ENCODE data around the gene DNASE1L1.

Gene DNASE1L1

DNA sequence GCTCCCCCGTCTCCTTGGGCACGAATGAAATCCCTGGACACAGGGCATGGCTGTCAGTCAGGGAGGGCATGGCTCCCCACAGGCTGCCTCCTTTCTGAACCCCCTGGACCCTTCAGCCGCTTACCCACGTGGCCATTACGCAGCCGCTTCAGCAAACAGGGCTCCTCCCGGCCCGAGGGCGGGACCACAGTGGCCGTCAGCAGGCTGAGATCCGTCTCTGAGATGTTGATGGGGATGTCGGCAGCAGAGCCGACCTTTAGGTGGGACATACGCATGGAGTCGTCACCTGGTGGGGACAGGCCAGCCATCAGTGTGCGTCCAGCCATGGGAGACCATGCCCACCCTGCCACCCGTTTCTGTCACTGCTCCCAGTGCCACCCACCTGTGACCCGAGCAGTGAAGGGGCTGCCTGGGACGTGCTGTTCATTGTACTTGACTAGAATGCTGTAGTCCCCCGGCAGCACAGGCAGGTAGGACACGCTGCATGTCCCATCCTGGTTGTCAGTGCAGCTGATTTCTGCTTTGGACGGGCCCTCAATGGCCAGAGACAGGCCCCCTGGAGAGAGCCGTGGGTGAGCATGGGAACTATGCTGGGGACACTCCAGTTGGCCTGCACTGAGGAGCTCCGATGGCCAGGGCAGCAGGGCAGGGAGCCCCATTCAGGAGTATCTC is 55.7 kb downstream of the DNASE1L1 start:
- DNase-seq (ENCODE audit: low read depth in 3 of 3, low spot score in 1 of 3): no peak

GRCh38 chrX:154352466-154352865 is 56.6 kb downstream of the DNASE1L1 start:
- DNase-seq (ENCODE audit: low read depth in 3 of 3, low spot score in 1 of 3): no peak

DNA sequence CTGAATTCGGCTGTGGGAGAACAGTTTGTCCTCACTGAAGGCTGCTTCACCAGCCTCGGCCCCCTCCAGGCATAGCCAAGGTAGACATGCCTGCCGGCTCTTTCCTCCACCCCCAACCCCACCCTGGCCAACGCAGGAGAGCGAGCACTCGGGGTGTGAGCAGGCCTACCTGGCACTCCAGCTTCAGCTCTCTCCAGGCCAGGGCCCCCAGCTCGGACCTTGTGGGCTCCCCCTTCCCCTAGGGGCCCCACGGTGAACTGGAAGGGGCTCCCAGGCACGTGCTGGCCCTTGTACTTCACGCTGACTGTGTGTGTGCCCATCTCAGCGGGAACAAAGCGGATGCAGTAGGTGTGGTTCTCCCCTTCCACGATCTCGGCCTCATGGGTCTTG is 57.0 kb downstream of the DNASE1L1 start:
- no peak for DNase-seq (ENCODE audit: low read depth in 3 of 3, low spot score in 1 of 3)
